Embryonic facial prominence (tissue), 1 donor: ENCODE measurements around the gene RASSF9.

Experiments
- DNase-seq: peaks from one replicate; pipeline ENCODE4 v3.0.0-alpha.2; 2016; ENCODE audit errors: extremely low spot score

RASSF9 gene

DNA sequence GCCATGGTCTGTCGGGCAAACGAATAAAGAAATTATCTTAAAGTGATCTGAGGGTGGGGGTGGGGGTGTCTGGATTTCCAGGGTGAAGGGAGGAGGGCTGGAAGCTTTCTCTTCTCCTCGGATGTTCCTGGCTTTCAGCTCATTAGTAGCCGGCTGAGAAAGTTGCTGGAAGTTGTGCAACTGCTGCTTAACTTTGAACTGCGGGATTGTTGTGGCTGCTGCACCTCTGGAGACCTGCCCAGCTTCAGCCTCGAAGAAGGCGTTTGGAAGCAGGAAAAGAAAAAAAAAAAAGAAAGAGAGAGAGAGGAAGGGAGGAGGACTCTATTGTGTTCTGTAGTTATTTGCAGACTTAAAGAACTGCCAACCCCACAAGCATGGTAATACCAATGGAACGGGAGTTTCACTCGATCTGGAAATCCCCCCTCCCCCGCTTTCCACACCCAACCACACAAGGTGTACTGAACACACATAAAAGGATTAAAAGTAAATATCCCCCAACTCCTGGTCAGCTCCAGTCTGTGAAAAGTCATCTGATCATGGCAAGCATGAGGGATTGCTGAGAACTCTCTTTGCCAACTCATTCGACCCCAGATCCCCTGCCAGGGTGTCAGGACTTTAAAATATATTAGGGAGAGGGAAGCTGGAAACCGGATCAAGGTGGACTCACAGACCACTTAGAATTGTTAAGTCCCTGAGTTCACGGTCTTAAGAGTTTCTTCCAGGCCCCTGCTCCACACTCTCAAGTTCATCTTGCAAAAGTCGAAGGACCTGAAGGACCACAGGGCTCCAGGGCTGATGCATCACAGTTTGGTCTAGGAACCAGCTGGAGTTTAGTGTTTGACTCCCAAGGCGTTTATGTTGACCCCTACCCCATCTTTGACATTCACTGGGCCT, at the start of gene RASSF9:
Gene RASSF9 (minus strand): TSS at position 213 of the 894 bp plus-strand sequence. CDS start 208 bp downstream, at position 5.
- no peak for DNase-seq

- DNase-seq: no peak
These were observed 47.6 kb upstream of the RASSF9 start for GRCh38 chr12:85883763-85884162.

DNA sequence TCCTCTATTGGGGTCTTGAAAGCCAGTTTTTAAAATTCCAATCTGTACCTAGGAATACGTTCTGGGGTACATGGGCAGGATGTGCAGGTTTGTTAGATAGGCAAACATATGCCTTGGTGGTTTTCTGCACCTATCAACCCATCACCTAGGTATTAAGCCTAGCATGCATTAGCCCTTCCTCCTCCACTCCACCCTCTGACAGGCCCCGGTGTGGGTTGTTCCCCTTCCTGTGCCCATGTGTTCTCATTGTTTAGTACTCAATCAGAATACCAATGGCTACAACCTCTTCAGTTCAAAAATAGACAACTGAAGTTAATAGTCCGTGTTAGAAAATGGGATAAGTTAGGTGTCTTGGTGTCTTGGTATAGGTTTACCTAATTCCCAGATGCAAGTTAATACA, 41.2 kb upstream of the RASSF9 start:
- DNase-seq: no peak

- no peak for DNase-seq
These were observed 37.8 kb upstream of the RASSF9 start, which contains the start of gene NTS for GRCh38 chr12:85874031-85874461. Gene NTS, plus strand, starts transcription at chr12:85874295. Its CDS starts 109 bp downstream, at chr12:85874404.

DNA sequence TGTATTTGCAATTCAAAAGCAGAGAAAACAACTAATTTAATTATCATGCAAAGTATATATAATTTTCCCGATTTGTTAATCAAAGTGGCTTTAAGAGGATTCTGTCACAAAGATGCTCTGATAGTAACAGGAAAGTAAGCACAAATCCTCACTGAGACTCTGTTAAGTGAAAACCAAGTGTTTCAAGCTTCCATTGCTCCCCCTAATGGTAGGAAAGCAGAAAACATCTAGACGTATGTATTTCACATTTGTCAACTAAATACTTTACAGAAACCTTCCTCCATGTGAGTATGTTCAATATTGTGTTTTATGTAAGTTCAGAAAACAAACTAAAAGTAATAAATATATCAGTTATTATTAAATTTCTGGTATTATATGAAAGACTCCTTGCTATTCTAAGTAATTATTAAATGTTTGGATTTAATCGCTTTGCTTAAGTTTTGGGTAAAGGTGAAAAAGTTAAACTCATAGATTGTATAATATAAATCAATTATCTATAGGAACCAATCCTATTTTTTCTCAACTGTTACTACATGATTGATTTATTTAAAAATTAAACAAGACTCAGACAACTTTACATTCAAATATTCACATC, 36.4 kb upstream of the RASSF9 start:
- peak; percentile 48 for DNase-seq

- DNase-seq: peak; percentile 33
These were observed 31.0 kb upstream of the RASSF9 start for GRCh38 chr12:85866986-85867776.

DNA sequence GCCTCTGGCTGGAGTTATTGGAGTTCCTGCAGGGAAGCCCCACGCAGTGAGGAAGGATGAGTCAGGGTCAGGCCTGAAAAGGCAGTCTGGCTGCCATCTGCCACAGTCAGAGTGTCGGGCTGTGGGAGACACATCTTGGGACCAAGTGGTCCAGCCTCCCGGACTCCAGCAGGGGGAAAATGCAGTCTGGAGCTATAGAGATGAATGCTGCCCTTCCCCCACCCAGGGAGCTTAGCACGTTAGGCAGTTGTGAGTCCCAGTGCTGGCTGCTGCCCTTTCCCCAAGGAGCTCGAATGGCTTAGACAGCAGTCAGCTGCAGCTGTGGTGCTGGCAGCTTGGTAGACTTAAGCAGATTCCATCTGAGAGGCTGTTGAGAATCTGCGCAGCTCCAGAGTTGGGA, 29.7 kb upstream of the RASSF9 start:
- no peak for DNase-seq

GRCh38 chr12:85856966-85857365, 20.8 kb upstream of the RASSF9 start:
- no peak for DNase-seq

DNA sequence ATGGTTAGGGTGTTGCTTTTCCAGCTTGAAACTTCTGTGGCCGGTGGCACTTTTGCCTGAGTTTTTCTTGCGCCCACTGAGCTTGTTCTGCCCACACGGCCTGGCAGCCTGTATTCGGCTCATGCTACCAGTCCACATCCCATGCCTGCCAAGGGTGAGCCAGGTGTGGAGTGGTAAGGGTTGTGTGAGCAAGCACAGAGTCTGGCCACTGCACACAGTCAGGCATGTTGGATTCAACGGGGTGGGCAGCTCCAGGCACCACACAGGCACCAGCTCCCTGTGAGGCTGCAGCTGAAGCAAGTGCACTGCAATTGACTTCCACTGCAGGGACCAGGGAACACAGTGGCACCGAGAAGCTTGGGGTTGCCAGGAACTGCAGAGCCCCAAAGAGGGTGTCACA, 19.1 kb upstream of the RASSF9 start:
- DNase-seq: no peak

DNA sequence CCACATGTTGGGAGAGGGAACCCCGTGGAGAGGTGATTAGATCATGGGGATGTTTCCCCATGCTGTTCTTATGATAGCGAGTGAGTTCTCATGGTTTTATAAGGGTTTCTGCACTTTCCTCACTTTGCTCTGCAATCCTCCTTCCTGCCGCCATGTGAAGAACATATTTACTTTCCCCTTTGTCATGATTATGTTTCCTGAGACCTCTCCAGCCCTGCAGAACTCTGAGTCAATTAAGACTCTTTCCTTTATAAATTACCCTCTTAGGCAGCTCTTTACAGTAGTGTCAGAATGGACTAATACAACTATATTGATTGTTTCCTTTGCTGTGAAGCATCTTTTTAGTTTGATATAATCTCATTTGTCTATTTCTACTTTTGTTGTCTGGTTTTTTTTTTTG, 13.1 kb upstream of the RASSF9 start:
- DNase-seq: no peak

- no peak for DNase-seq
These were observed 7.5 kb upstream of the RASSF9 start for GRCh38 chr12:85843606-85844310.

- DNase-seq: no peak
These were observed 598 bp downstream of the RASSF9 start for GRCh38 chr12:85835426-85836196.

DNA sequence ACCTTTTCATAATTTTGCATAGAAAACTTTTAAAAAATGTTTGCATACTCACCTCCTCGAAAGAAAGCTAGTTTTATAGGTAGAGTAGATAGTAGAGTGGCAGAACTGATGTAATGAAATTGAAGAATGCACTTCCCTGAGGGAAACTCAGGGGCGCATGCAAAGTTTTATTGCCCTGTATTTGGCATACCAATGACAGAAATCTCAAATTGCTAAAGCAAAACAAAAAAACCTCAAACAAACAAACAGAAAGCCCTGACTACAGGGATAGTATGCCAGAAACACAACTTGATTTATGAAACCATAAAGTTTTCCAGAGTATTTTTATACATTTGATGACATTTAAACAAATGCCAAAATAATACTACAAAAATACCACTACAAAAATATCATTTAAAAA, 1.8 kb downstream of the RASSF9 start:
- no peak for DNase-seq

- no peak for DNase-seq
These were observed 2.6 kb downstream of the RASSF9 start for GRCh38 chr12:85833579-85833978.

DNA sequence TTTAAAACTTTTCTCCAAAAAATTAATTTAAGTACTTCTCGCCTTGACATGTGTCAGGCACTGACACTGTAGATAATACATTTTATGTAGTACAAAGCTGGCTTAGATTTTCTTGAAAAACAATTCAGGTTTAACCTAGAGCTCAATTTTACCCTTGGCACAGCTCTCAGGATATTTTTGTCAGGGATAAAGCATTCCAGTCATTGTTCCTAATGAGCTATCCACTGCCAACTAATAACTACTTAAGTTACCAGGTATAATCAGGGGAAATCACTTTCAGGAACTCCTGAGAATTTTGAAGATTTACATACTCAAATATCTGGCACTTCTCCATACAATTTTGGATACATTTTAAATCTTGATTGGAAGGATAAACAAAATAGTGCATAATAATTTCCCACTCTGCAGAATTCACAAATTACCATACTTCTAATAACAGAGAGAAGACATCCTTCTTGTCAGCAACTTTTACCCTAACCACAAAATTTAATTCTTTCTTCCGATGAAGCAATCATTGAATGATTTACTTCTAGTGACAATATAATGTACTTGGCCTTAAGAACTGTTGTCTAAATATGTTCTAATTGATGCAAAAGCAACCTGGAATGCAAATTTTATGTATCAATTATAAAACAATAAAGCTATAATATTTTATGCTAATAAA, 4.8 kb downstream of the RASSF9 start:
- DNase-seq: no peak

DNA sequence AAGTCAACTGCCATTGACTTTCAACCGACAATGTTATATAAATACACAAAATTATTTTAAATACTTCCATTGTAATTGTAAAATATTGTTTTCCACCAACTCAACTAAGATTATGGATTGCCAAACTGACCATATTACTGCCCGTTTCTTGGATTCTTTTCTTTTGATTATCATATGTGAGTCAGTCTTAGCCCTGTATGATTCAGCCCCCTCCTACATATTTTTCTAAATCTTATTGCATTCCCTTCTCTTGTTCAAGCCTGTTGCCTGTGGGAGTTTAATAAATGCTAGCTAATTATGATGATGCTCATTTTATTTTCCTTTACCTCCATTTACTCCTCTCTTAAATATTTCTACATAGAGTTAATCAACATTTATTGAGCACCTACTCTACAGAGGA, 6.8 kb downstream of the RASSF9 start:
- no peak for DNase-seq

DNA sequence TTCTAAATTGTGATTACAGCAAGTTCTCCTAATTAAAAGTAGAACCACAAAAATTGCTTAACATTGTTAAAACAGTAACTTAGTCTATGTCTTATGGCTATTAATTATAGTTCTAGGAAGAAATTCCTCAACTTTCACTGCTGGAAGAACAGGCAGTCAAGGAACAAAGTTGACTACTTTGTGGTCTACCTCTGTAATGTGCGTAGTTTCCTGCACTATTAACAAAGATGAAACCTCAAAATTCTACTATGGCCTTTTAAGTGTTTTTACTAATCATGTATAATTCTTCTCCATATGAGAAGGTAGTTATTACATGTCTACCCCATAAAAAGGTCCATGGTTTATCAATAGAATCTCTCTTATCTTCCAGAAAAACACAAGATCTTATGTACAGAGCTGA, 7.6 kb downstream of the RASSF9 start:
- no peak for DNase-seq

DNA sequence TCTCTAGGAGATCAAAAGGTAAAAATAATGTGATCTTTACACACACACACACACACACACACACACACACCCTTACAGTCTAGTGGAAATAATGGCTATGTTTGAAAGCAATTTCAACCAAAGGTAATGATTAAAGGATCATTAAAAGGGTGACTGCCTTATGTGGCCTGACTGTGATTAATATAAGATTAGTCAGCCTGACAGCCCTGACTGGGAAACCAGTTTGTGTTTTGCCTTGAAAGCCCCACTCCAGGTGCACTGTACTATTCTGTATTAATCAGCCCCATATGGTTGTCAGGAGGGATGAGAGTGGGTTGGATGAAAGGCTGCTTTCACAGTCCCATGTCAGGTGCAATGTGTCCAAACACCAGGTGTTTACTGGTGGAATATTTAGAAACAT, 10.5 kb downstream of the RASSF9 start:
- no peak for DNase-seq

- DNase-seq: no peak
These were observed 12.6 kb downstream of the RASSF9 start for GRCh38 chr12:85823436-85824180.

- no peak for DNase-seq
These were observed 14.4 kb downstream of the RASSF9 start for GRCh38 chr12:85821759-85822158.
